ENCODE measurements around the gene SLIT3.

- TF ChIP-seq CTCF (conservative IDR thresholded peaks at IDR 0.05; ENCODE audit: low read depth, low read length) (no peak), EZH2phosphoT487 (IDR thresholded peaks at IDR 0.05; ENCODE audit: borderline replicate concordance, low read length) (no peak)
Observed at GRCh38 chr5:169221519-169221918, 79.4 kb downstream of the SLIT3 start.

All from PC-3 (cell line).